OCI-LY7 (cell line): ENCODE results near the gene HOXC11. TPM values are rescaled to one million over a fixed set of nuclear protein-coding genes. Genes with fewer than 3 reads are reported as not detected.

Experiments
- BruUV-seq: library from RNA; stranded (reverse); fragments of 400-500 nt; replicated peaks from 2 replicates; lab custom pipeline; 2021; lab: Mats Ljungman, UMichigan
- CTCF ChIA-PET: fragments of 300-600 bp; sonication (Branson Sonifier 250); formaldehyde crosslinking; loops from one replicate; lab custom pipeline; 2022; ENCODE audit warnings: antibody characterized with exemption; ENCODE audit not compliant: unreplicated experiment; lab: Charles Lee
- POLR2A ChIA-PET: fragments of 300-600 bp; sonication (Branson Sonifier 250); formaldehyde crosslinking; loops from one replicate; lab custom pipeline; 2022; ENCODE audit warnings: antibody characterized with exemption; lab: Charles Lee
- DNase-seq: peaks from one replicate; pipeline ENCODE4 v3.0.0-alpha.2; 2015; ENCODE audit warnings: low spot score
- H2AFZ ChIP-seq: fragments of 200-600 bp; sonication (generic), shearing (Covaris generic); 2 replicates; pipeline ENCODE4 v1.6.1; 2014; ENCODE audit warnings: mild to moderate bottlenecking, antibody characterized with exemption, low read length, moderate library complexity
- H3K27ac ChIP-seq: fragments of 200-600 bp; sonication (generic); 2 replicates; pipeline ENCODE4 v1.5.1; 2014; ENCODE audit warnings: mixed run types, low read depth, mild to moderate bottlenecking, moderate library complexity, low read length, inconsistent platforms; ENCODE audit not compliant: poor library complexity, severe bottlenecking
- H3K36me3 ChIP-seq: fragments of 200-600 bp; sonication (generic); 2 replicates; pipeline ENCODE4 v1.6.1; 2014; ENCODE audit warnings: mild to moderate bottlenecking, antibody characterized with exemption, low read length, moderate library complexity, mixed read lengths; ENCODE audit not compliant: insufficient read depth
- H3K4me1 ChIP-seq: fragments of 200-600 bp; sonication (generic); 2 replicates; pipeline ENCODE4 v1.5.1; 2014; ENCODE audit warnings: mild to moderate bottlenecking, low read length; ENCODE audit not compliant: insufficient read depth, poor library complexity, severe bottlenecking
- H3K4me2 ChIP-seq: fragments of 200-600 bp; sonication (generic); 2 replicates; pipeline ENCODE4 v1.6.1; 2014; ENCODE audit warnings: mild to moderate bottlenecking, low read length
- H3K4me3 ChIP-seq: fragments of 200-600 bp; sonication (generic); 2 replicates; pipeline ENCODE4 v1.5.1; 2014; ENCODE audit warnings: mild to moderate bottlenecking, low read depth, low read length; ENCODE audit not compliant: poor library complexity, severe bottlenecking
- H3K79me2 ChIP-seq: fragments of 200-600 bp; sonication (generic); 2 replicates; pipeline ENCODE4 v1.6.1; 2016; ENCODE audit warnings: low read depth, mild to moderate bottlenecking, low read length, moderate library complexity, mixed read lengths; ENCODE audit not compliant: insufficient read depth
- H3K9me2 ChIP-seq: fragments of 200-600 bp; sonication (generic); 2 replicates; pipeline ENCODE4 v1.6.1; 2016; ENCODE audit warnings: mild to moderate bottlenecking, low read length, mixed read lengths; ENCODE audit not compliant: insufficient read depth
- H3K9me3 ChIP-seq: fragments of 200-600 bp; sonication (generic); 2 replicates; pipeline ENCODE4 v1.6.1; 2014; ENCODE audit warnings: mild to moderate bottlenecking, mixed run types, low read length, mixed read lengths
- H4K20me1 ChIP-seq: fragments of 200-600 bp; sonication (generic); 2 replicates; pipeline ENCODE4 v1.6.1; 2014; ENCODE audit warnings: mild to moderate bottlenecking, antibody characterized with exemption, low read length, moderate library complexity, mixed read lengths; ENCODE audit not compliant: insufficient read depth
- EZH2phosphoT487 ChIP-seq: fragments of 200-600 bp; sonication (generic); IDR thresholded peaks from 2 replicates; pipeline ENCODE4 v1.6.1; 2018; ENCODE audit warnings: low read depth, borderline replicate concordance, mild to moderate bottlenecking, mixed run types, antibody characterized with exemption, low read length, moderate library complexity, mixed read lengths
- intact Hi-C: fragments of 100-400 bp; cut with micrococcal nuclease; formaldehyde crosslinking; loops from one replicate; pipeline ENCODE4 v1.10.0; 2022; ENCODE audit not compliant: unreplicated experiment
- total RNA-seq, 2 experiments: library from RNA; depleted of rRNA in 1 of 2; stranded (reverse); fragments of >200 nt in 1 of 2; shearing (Covaris generic) in 1 of 2; gene quantifications; 2 replicates each; pipeline ENCODE4 v1.2.3, GENCODE V29; 2014 to 2022
- TF ChIP-seq, protein P1 (sequence below): fragments of 200-600 bp; sonication (generic); conservative IDR thresholded peaks from 2 replicates; pipeline ENCODE4 v1.5.1; 2014; ENCODE audit warnings: mild to moderate bottlenecking, antibody characterized with exemption, low read length, moderate library complexity, mixed read lengths

Gene HOXC11
- total RNA-seq, 2 experiments from 2014 or later, result 1.4 to 2.7 TPM

DNA sequence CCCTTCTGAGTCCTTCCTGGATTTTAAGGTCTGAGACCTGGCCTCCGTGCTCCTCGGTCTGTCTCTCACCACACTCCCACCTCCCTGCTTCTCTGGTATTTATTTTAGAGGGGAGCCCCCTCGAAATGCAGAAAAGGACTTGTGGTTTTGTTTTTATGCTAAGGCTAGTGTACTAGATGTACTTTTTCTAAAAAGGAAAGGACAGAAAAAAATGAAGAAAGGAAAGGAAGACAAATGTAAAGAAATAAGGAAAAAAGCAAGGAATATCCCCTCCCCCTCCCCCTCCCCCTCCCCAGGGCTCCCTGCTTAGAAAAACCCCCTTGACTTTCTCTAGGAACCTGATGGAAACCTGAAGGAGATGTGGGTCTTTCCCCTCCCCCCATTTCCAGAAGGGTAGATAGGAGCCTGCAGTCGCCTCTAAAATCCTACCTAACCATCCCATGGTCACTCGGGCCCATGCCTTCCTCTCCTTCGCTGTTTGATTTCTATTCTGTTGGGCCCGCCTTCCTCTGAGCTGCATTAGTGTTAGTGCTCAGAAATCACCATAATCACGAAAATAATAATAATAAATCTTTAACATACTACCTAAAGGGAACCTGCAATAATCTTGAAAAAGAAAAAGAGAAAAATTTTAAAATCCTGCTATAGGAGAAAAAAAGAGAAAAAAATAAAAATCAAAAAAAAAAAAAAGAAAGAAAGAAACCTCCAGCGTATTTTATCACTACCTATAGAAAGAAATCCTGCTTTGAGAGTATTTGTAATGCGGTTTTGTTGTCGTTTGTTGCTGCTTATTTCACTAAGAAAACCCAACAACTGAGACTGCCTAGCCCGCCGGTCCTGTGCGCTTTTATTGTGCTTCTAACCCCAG is 39.0 kb downstream of the HOXC11 start:
- Histone ChIP-seq H3K9me3 (no peaks in the 10 kb centered on the region), H3K4me1 (peaks cover 20% of the 10 kb centered on the region), H3K36me3 (no peaks in the 10 kb centered on the region), H2AFZ (peak overlapping the region; percentile 15; the same call in 1 of the 2 replicates), H3K9me2 (no peaks in the 10 kb centered on the region), H3K4me2 (peak overlapping the region; percentile 27), H4K20me1 (no peaks in the 10 kb centered on the region), H3K4me3 (peak overlapping the region; percentile 3), H3K79me2 (no peaks in the 10 kb centered on the region), H3K27ac (no peak overlapping the region)
- CTCF ChIA-PET, result no interaction called here
- POLR2A ChIA-PET, result interaction anchor here (0.5 to 0.7 kb wide), 2 partner anchors 176 to 222 kb away, joined by 3 read pairs; no protein-coding TSS in a partner anchor
- BruUV-seq, result no TSS peak
- intact Hi-C loops, result loop anchor here (10.0 kb wide), 1 partner anchor 343 kb away; no protein-coding TSS in a partner anchor
- TF ChIP-seq EZH2phosphoT487, result no peak
- DNase-seq, result no peak

DNA sequence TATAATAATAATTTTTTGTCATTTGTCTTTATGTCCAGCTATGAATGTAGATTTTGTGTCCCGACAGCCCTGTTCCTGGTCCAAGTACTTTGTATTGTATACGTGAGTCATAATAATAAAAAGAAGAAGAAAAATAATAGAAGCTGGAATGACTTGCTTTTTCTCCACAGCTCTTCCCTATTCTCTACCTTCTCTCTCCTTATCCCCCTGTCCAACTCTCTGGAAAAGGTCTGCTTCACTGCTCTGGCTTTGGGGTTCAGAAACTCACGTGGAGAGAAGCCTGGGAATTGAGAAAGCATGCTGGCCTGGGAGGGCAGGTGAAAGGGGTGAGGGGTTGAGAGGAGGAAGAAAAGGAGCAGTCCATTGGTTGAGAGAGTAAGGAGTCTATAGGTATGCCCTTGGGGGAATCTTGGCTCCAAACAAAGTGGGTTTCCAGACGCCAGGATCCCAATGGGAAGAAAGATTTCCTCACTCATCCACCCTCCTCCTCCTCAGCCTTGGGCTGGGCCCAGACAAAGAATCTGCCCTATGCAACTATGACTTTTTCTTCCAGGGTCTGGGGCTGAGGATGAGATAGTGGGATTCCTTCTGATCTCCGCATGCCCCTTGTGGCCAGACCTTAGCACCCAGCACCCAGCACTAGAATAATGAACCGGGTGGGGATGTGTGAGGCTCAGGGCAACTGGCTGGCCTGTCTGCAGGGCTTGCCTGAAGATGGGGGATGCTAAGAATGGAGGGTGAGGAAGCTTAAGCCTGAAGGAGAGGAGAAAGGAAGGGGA is 39.9 kb downstream of the HOXC11 start:
- intact Hi-C loops, result loop anchor here (10.0 kb wide), 1 partner anchor 342 kb away; no protein-coding TSS in a partner anchor
- Histone ChIP-seq H4K20me1 (no peaks in the 10 kb centered on the region), H3K4me3 (no peak overlapping the region), H3K79me2 (no peaks in the 10 kb centered on the region), H3K4me1 (peaks cover 19% of the 10 kb centered on the region), H3K9me2 (no peaks in the 10 kb centered on the region), H3K36me3 (no peaks in the 10 kb centered on the region), H3K27ac (no peak overlapping the region), H3K9me3 (no peaks in the 10 kb centered on the region), H3K4me2 (no peak overlapping the region), H2AFZ (no peak overlapping the region)
- TF ChIP-seq, protein P1, sequence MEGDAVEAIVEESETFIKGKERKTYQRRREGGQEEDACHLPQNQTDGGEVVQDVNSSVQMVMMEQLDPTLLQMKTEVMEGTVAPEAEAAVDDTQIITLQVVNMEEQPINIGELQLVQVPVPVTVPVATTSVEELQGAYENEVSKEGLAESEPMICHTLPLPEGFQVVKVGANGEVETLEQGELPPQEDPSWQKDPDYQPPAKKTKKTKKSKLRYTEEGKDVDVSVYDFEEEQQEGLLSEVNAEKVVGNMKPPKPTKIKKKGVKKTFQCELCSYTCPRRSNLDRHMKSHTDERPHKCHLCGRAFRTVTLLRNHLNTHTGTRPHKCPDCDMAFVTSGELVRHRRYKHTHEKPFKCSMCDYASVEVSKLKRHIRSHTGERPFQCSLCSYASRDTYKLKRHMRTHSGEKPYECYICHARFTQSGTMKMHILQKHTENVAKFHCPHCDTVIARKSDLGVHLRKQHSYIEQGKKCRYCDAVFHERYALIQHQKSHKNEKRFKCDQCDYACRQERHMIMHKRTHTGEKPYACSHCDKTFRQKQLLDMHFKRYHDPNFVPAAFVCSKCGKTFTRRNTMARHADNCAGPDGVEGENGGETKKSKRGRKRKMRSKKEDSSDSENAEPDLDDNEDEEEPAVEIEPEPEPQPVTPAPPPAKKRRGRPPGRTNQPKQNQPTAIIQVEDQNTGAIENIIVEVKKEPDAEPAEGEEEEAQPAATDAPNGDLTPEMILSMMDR, result peak; percentile 62
- TF ChIP-seq EZH2phosphoT487, result no peak
- peak; percentile 36 for DNase-seq
- BruUV-seq, result no TSS peak
- ChIA-PET CTCF (interaction anchor here (0.6 kb wide), 1 partner anchor 188 kb away, joined by 3 read pairs; no protein-coding TSS in a partner anchor), POLR2A (interaction anchor here (0.5 to 1.7 kb wide), 3 partner anchors 15 to 221 kb away, joined by 3 to 6 read pairs (median 3); partner anchors contain the start of gene HOXC6)

DNA sequence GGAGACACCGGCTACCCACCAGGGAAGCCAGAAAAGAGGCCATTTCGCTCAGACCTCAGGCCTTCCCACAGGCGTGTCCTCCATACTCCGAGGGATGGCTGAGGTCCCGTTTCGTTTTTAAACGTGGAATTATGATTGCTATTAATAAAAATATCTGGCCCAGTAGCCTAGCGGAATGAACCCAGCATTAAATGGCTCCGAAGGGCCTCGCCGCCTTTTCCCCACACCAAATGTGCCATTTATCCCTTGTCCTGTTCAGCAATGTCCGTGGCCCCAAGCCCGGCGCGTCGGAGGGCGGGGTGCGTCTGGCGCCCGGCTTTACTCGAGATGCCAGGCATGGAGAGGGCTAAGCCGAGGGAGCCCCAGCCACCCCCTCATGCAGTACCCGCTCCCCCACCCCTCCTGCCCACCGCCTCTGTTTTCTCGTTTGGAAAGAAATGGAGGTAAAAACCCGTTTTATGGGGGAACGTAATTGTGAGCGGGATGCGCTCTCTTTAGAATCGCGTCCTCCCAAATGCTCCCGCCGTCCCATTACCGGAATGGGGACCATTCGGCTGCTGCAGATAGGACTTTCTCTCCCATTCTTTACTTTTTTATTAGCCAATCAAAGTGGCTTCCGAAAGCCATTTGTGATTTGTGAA is 41.6 kb downstream of the HOXC11 start:
- H3K4me3 ChIP-seq, result no peak overlapping the region
- no peaks in the 10 kb centered on the region for H4K20me1 ChIP-seq
- H3K36me3 ChIP-seq, result no peaks in the 10 kb centered on the region
- no peak for DNase-seq
- H2AFZ ChIP-seq, result no peak overlapping the region
- TF ChIP-seq, protein P1, result no peak
- no peak for TF ChIP-seq EZH2phosphoT487
- H3K27ac ChIP-seq, result no peak overlapping the region
- H3K4me2 ChIP-seq, result no peak overlapping the region
- H3K4me1 ChIP-seq, result peaks cover 31% of the 10 kb centered on the region
- POLR2A ChIA-PET, result interaction anchor here (1.7 kb wide), 1 partner anchor 14 kb away, joined by 6 read pairs; the partner anchor contains the start of gene HOXC6
- H3K9me2 ChIP-seq, result no peaks in the 10 kb centered on the region
- no peaks in the 10 kb centered on the region for H3K9me3 ChIP-seq
- CTCF ChIA-PET, result no interaction called here
- no TSS peak for BruUV-seq
- no peaks in the 10 kb centered on the region for H3K79me2 ChIP-seq
- intact Hi-C loops, result loop anchor here (10.0 kb wide), 1 partner anchor 340 kb away; no protein-coding TSS in a partner anchor
